CD4-positive, alpha-beta T cell (primary cell): ENCODE data around the gene CWC22. TPM values are rescaled to one million over a fixed set of nuclear protein-coding genes. Genes with fewer than 3 reads are reported as not detected.

ENCODE experiments used
- ATAC-seq: fragments of 200-7000 bp; cut with Tn5 transposase; one replicate; pipeline ENCODE4 v1.10.0; 2022; ENCODE audit warnings: mild to moderate bottlenecking; ENCODE audit not compliant: poor library complexity
- CTCF ChIA-PET: fragments of 350-600 bp; sonication (Branson Sonifier 250); formaldehyde crosslinking; loops from one replicate; lab custom pipeline; 2021; ENCODE audit warnings: antibody characterized with exemption, inconsistent platforms; lab: Charles Lee
- POLR2A ChIA-PET: fragments of 350-600 bp; sonication (Branson Sonifier 250); formaldehyde crosslinking; loops from one replicate; lab custom pipeline; 2021; ENCODE audit warnings: antibody characterized with exemption, inconsistent platforms; lab: Charles Lee
- DNase-seq, 14 experiments: peaks; one replicate each; pipeline ENCODE4 v3.0.0-alpha.2; 2013 to 2020; ENCODE audit warnings: mixed read lengths in 2 of 14
- H3K27ac ChIP-seq, 2 donors: one replicate each; pipeline versions ENCODE4 v1.5.1 to v1.7.0; 2013; ENCODE audit warnings: low read length in 2 of 2, low read depth in 1 of 2, mild to moderate bottlenecking in 1 of 2
- H3K27me3 ChIP-seq, 2 experiments: 1 replicate in 1 of 2; 2 replicates in 1 of 2; pipeline versions ENCODE4 v1.6.1 to v1.7.0; 2013; ENCODE audit warnings: low read length in 2 of 2, control low read depth in 1 of 2, mild to moderate bottlenecking in 1 of 2, moderate library complexity in 1 of 2; ENCODE audit not compliant: insufficient read depth in 2 of 2, control insufficient read depth in 1 of 2
- H3K36me3 ChIP-seq: one replicate; pipeline ENCODE4 v1.6.1; 2013; ENCODE audit warnings: low read length, control low read depth; ENCODE audit not compliant: insufficient read depth
- H3K4me1 ChIP-seq: one replicate; pipeline ENCODE4 v1.6.1; 2013; ENCODE audit warnings: low read length, control low read depth; ENCODE audit not compliant: insufficient read depth
- H3K4me3 ChIP-seq: one replicate; pipeline ENCODE4 v1.5.1; 2013; ENCODE audit warnings: mild to moderate bottlenecking, low read length, moderate library complexity
- H3K9me3 ChIP-seq, 2 experiments: 1 replicate in 1 of 2; 2 replicates in 1 of 2; pipeline versions ENCODE4 v1.6.1 to v1.7.0; 2013; ENCODE audit warnings: low read length in 2 of 2, mild to moderate bottlenecking in 2 of 2, control low read depth in 1 of 2, moderate library complexity in 1 of 2; ENCODE audit not compliant: control insufficient read depth in 1 of 2, insufficient read depth in 1 of 2
- H3K27ac Mint-ChIP-seq: one replicate; pipeline ENCODE4 v1.8.0; 2020; ENCODE audit warnings: mixed read lengths
- H3K27me3 Mint-ChIP-seq: one replicate; pipeline ENCODE4 v1.8.0; 2021; ENCODE audit warnings: mixed read lengths
- H3K36me3 Mint-ChIP-seq: one replicate; pipeline ENCODE4 v1.8.0; 2021; ENCODE audit warnings: low read depth, mixed read lengths
- H3K4me1 Mint-ChIP-seq: one replicate; pipeline ENCODE4 v1.8.0; 2021; ENCODE audit warnings: low read depth, mixed read lengths
- H3K4me3 Mint-ChIP-seq: one replicate; pipeline ENCODE4 v1.8.0; 2020; ENCODE audit warnings: mild to moderate bottlenecking, mixed read lengths
- H3K9me3 Mint-ChIP-seq: one replicate; pipeline ENCODE4 v1.8.0; 2020; ENCODE audit warnings: mixed read lengths
- intact Hi-C, 2 experiments: fragments of 100-400 bp; cut with DNase I in 1 of 2; cut with micrococcal nuclease in 1 of 2; formaldehyde crosslinking; loops; one replicate each; pipeline versions ENCODE4 v1.15.1 to v1.9.0; 2023 to 2025; cut with DNase I, micrococcal nuclease
- total RNA-seq, 174 experiments: library from RNA in 2 of 174; stranded (reverse) in 2 of 174; gene quantifications; one replicate each; pipeline ENCODE4 v1.2.3 and lab custom pipeline; 2021 to 2026
- TF ChIP-seq, protein P1 (sequence below): fragments of 200-600 bp; IDR thresholded peaks from one replicate; pipeline ENCODE4 v1.8.0; 2022; ENCODE audit warnings: antibody characterized with exemption, mild to moderate bottlenecking

The CWC22 gene
- total RNA-seq, 2 experiments from 2014 or later = 11.8 to 12.0 TPM

DNA sequence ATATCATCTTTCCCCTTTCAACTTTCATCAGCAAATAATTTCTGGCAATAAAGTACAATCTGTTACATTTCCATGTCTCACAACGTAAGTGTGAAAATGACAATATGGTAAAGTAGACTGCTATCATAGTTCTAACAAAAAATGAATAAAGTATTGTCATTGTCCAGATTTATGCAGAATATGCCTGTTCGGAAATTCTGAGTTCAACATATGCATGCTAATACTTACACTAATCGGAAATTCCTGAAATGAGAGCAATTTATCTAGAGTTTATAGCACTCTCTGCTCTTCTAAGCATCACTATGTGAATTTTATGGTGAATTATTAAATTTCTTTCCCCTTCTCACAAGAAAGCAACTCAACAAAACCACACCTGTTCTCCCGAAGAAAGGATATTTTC lies 8.1 kb downstream of the CWC22 start:
- POLR2A ChIA-PET = no interaction called here
- H3K27me3 ChIP-seq = no peaks in the 10 kb centered on the region
- Mint-ChIP-seq H3K27me3 (no peaks in the 10 kb centered on the region), H3K27ac (no peak overlapping the region), H3K36me3 (peaks cover 27% of the 10 kb centered on the region), H3K4me3 (no peak overlapping the region), H3K9me3 (no peaks in the 10 kb centered on the region), H3K4me1 (peaks cover 79% of the 10 kb centered on the region)
- H3K4me3 ChIP-seq = no peak overlapping the region
- no peak overlapping the region for H3K27ac ChIP-seq
- ATAC-seq (no peak), DNase-seq (no peak)
- no peaks in the 10 kb centered on the region for H3K4me1 ChIP-seq
- CTCF ChIA-PET = no interaction called here
- peaks cover 13% of the 10 kb centered on the region for H3K36me3 ChIP-seq
- intact Hi-C loops = no loop called here
- no peaks in the 10 kb centered on the region for H3K9me3 ChIP-seq
- TF ChIP-seq, protein P1, sequence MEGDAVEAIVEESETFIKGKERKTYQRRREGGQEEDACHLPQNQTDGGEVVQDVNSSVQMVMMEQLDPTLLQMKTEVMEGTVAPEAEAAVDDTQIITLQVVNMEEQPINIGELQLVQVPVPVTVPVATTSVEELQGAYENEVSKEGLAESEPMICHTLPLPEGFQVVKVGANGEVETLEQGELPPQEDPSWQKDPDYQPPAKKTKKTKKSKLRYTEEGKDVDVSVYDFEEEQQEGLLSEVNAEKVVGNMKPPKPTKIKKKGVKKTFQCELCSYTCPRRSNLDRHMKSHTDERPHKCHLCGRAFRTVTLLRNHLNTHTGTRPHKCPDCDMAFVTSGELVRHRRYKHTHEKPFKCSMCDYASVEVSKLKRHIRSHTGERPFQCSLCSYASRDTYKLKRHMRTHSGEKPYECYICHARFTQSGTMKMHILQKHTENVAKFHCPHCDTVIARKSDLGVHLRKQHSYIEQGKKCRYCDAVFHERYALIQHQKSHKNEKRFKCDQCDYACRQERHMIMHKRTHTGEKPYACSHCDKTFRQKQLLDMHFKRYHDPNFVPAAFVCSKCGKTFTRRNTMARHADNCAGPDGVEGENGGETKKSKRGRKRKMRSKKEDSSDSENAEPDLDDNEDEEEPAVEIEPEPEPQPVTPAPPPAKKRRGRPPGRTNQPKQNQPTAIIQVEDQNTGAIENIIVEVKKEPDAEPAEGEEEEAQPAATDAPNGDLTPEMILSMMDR = no peak

DNA sequence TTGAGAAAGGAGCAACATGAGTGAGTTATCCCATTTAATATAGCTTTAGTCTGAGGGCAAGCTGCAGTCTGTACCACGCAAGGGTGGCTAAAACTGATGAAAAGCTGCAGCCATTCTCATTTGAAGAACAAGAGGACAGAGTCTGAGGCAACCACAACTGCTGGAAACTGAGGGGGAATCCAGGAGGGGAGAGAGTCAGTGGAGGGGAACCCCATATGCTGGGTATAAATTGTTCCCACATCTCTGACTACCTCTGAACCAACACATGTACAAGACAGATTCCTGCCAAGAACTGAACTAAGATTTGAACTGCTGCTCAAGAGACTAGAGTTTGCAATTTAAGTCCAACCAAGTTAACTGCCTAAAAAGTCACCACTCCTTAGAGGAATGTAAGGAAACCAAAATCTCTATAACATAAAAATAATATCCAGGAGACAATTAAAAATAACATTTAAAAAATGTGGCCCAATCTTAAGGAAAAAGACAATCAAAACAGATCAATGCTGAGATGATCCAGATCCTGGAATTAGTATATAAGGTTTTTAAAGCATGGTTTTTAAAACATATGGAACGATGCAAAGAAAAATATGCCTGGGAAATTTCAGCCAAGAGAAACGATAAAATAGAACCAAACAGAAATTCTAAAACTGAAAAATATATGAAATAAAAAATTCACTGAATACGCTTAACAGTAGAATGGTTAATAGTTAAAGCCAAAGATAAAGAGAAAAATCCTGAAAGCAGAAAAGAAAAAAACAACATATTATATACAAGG lies 11.2 kb downstream of the CWC22 start:
- Mint-ChIP-seq H3K27ac (peak overlapping the region; percentile 40), H3K4me3 (no peak overlapping the region), H3K9me3 (no peaks in the 10 kb centered on the region), H3K4me1 (peaks cover 80% of the 10 kb centered on the region), H3K36me3 (peaks cover 35% of the 10 kb centered on the region), H3K27me3 (no peaks in the 10 kb centered on the region)
- ChIA-PET CTCF (no interaction called here), POLR2A (no interaction called here)
- Histone ChIP-seq H3K4me1 (peaks cover 3% of the 10 kb centered on the region), H3K27ac (no peak overlapping the region), H3K36me3 (peaks cover 27% of the 10 kb centered on the region), H3K9me3 (no peaks in the 10 kb centered on the region), H3K27me3 (no peaks in the 10 kb centered on the region), H3K4me3 (no peak overlapping the region)
- intact Hi-C loops = no loop called here
- no peak for ATAC-seq
- DNase-seq = no peak
- TF ChIP-seq, protein P1 = no peak

DNA sequence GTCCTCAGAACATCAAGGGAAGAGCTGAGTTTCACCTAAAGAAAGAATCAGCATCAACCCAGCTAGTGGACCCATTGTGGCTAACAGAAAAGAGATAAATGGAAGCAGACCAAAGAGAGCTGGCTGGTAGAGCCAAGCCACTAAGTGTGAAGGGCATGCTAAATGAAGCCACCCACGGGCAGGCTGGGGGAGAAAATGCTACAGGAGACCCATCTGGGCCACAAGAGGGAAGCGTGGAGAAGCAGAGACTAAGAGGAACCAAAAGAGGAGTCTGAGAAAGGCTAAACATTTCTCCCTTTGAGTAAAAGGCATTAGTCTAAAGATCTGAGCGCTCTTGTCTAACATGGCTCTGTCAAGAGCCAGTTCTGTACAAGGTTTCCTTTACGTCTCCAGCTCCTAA lies 15.8 kb downstream of the CWC22 start:
- CTCF ChIA-PET = no interaction called here
- Mint-ChIP-seq H3K27me3 (no peaks in the 10 kb centered on the region), H3K27ac (peak overlapping the region; percentile 0), H3K9me3 (no peaks in the 10 kb centered on the region), H3K36me3 (peaks cover 71% of the 10 kb centered on the region), H3K4me3 (no peak overlapping the region), H3K4me1 (peaks cover 58% of the 10 kb centered on the region)
- H3K27ac ChIP-seq = no peak overlapping the region
- no peak for DNase-seq
- no peak overlapping the region for H3K4me3 ChIP-seq
- no peaks in the 10 kb centered on the region for H3K27me3 ChIP-seq
- TF ChIP-seq, protein P1 = no peak
- peaks cover 44% of the 10 kb centered on the region for H3K36me3 ChIP-seq
- intact Hi-C loops = no loop called here
- POLR2A ChIA-PET = no interaction called here
- no peaks in the 10 kb centered on the region for H3K9me3 ChIP-seq
- no peak for ATAC-seq
- peaks cover 3% of the 10 kb centered on the region for H3K4me1 ChIP-seq
